Esophagus muscularis mucosa (tissue), 3 donors: Measurements from ENCODE around the gene ANAPC15.

Experiments used
- CTCF ChIP-seq, 3 experiments: fragments of 200-600 bp in 2 of 3; fragments of 450-650 bp in 1 of 3; sonication (generic) in 2 of 3; IDR thresholded peaks; one replicate each; pipeline ENCODE4 v1.5.1; 2017 to 2019; ENCODE audit warnings: antibody characterized with exemption in 3 of 3, mild to moderate bottlenecking in 2 of 3, moderate library complexity in 1 of 3
- POLR2A ChIP-seq: fragments of 450-650 bp; IDR thresholded peaks from one replicate; pipeline ENCODE4 v1.6.1; 2017; ENCODE audit warnings: antibody characterized with exemption, moderate library complexity, mild to moderate bottlenecking, low read depth
- POLR2AphosphoS5 ChIP-seq, 2 donors: sonication (generic); formaldehyde crosslinking; IDR thresholded peaks; one replicate each; pipeline ENCODE4 v1.6.1; 2017; ENCODE audit warnings: antibody characterized with exemption in 2 of 2

GRCh38 chr11:72141066-72141465 lies 28.6 kb upstream of the ANAPC15 start:
- TF ChIP-seq CTCF (IDR thresholded peaks at IDR 0.05), result no peak
- TF ChIP-seq POLR2A, result no peak
- TF ChIP-seq POLR2AphosphoS5 (IDR thresholded peaks at IDR 0.05), result no peak
